Osteocyte (in vitro differentiated cells): ENCODE measurements around the gene DDIT3. TPM values are rescaled to one million over a fixed set of nuclear protein-coding genes. Genes with fewer than 3 reads are reported as not detected.
A peak's percentile ranks its signal among the peaks of the same experiment; 100 is the strongest.
"Not testable (repeated sequence)": the region's sequence is repeated elsewhere in the genome, so short reads cannot be mapped to it uniquely, and the experiment has no call there.

Source experiments
- DNase-seq: peaks from one replicate; pipeline ENCODE4 v3.0.0; 2021; ENCODE audit warnings: mixed read lengths; ENCODE audit not compliant: unreplicated experiment; ENCODE audit errors: extremely low spot score
- H3K27ac Mint-ChIP-seq: one replicate; pipeline ENCODE4 v1.8.0; 2021; ENCODE audit warnings: mild to moderate bottlenecking, mixed read lengths; ENCODE audit not compliant: unreplicated experiment
- H3K27me3 Mint-ChIP-seq: one replicate; pipeline ENCODE4 v1.8.0; 2021; ENCODE audit warnings: mixed read lengths; ENCODE audit not compliant: unreplicated experiment
- H3K36me3 Mint-ChIP-seq: one replicate; pipeline ENCODE4 v1.8.0; 2021; ENCODE audit warnings: mixed read lengths; ENCODE audit not compliant: unreplicated experiment
- H3K4me1 Mint-ChIP-seq: one replicate; pipeline ENCODE4 v1.8.0; 2021; ENCODE audit warnings: mixed read lengths; ENCODE audit not compliant: unreplicated experiment
- H3K4me3 Mint-ChIP-seq: one replicate; pipeline ENCODE4 v1.8.0; 2021; ENCODE audit warnings: mild to moderate bottlenecking, moderate library complexity, mixed read lengths; ENCODE audit not compliant: unreplicated experiment
- H3K9me3 Mint-ChIP-seq: one replicate; pipeline ENCODE4 v1.8.0; 2021; ENCODE audit warnings: mixed read lengths; ENCODE audit not compliant: unreplicated experiment
- CTCF ChIP-seq: fragments of 200-600 bp; sonication (generic); IDR thresholded peaks from 2 replicates; pipeline ENCODE4 v1.5.0; 2021; ENCODE audit warnings: antibody characterized with exemption, mild to moderate bottlenecking, moderate library complexity
- total RNA-seq: library from RNA; stranded (reverse); gene quantifications from 2 replicates; pipeline ENCODE4 v1.2.1, GENCODE V29; 2021

DDIT3 gene
- total RNA-seq, 1 donor from 2014 or later = 95.7 TPM

DNA sequence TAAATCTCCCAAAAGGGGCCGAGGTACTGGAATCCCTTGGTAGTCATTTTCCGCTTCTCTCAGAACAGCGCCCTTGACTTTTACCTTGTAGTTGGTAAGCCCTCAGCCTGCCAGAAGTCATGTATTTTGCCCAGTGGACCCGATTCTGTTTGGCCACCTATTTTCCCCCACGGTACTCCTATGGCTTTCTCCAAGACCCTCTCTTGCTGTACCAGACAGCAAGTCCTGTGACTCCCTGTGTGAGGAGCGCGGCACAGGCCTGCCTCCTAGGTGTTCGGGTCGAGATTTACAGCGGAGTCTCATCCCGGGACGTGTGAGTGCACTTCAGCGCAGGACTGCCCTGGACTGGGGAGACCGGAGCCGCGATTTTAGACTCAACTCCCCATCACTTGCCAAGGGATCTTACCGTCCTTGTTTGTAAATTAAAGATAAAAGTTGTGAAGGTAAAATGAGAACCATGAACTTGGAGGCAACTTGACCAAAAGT, 1.3 kb upstream of the DDIT3 start:
- TF ChIP-seq CTCF = no peak
- peaks cover 68% of the 10 kb centered on the region for H3K4me1 Mint-ChIP-seq
- peaks cover 32% of the 10 kb centered on the region for H3K36me3 Mint-ChIP-seq
- peak overlapping the region; percentile 99 for H3K27ac Mint-ChIP-seq
- H3K9me3 Mint-ChIP-seq = no peaks in the 10 kb centered on the region
- peak overlapping the region; percentile 74 for H3K4me3 Mint-ChIP-seq
- no peaks in the 10 kb centered on the region for H3K27me3 Mint-ChIP-seq
- no peak for DNase-seq

DNA sequence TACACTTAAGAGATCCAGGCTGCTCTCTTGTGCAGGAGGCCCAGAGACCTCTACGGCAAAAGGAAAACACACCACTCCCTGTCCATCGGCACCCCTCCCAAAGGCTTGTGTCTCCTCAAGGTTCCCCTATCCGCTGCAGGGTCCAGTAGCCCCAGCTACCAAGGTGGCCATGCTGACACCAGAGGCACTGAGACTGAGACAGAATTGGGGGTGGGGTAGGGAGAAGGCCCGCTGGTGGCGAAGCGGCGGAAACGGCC, 590 bp downstream of the DDIT3 start:
- Mint-ChIP-seq H3K27me3 (no peaks in the 10 kb centered on the region), H3K4me1 (peaks cover 70% of the 10 kb centered on the region), H3K36me3 (peaks cover 43% of the 10 kb centered on the region), H3K27ac (peak overlapping the region; percentile 99), H3K4me3 (peak overlapping the region; percentile 93), H3K9me3 (no peaks in the 10 kb centered on the region)
- TF ChIP-seq CTCF = no peak
- DNase-seq = no peak

DNA sequence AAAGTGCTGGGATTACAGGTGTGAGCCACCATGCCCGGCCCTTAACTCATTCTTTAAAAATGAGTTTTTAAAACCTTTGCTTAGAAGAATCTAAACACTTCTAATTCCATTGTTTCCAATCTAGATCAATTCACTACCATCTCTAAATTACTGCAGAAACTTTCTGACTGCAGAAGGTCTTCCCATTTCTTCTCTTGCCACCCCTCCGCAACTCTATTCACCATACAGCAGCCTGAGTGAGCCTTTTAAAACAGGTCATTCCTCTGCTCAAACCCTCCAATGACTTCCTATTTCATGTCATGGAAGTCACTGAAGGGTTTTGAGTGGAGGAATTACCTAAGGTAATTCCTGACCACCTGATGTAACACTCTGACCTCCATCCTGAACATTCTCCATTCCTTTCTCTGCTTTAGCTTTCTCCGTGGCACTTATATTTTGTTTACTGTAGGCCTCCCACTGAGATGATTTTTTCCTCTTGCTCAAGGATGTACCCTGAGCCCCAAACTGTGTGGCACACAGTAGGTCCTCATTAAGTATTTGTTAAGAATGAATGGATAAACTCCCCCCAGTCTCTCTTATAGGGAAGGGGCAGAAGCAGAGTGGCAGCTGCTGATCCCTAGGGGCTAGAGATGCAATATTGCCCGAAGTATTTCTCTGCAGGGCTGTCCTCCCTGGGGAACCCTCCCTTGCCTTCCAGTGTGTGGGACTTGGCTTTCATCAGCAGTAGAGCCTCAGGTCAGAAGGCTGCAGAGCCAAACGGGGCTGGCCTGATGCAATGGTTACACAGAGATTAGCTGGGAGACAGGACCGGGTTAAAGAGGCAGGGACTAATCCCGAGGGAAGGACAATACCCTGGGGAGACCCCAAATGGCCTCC, 1.2 kb downstream of the DDIT3 start:
- H3K4me1 Mint-ChIP-seq = peaks cover 67% of the 10 kb centered on the region

DNA sequence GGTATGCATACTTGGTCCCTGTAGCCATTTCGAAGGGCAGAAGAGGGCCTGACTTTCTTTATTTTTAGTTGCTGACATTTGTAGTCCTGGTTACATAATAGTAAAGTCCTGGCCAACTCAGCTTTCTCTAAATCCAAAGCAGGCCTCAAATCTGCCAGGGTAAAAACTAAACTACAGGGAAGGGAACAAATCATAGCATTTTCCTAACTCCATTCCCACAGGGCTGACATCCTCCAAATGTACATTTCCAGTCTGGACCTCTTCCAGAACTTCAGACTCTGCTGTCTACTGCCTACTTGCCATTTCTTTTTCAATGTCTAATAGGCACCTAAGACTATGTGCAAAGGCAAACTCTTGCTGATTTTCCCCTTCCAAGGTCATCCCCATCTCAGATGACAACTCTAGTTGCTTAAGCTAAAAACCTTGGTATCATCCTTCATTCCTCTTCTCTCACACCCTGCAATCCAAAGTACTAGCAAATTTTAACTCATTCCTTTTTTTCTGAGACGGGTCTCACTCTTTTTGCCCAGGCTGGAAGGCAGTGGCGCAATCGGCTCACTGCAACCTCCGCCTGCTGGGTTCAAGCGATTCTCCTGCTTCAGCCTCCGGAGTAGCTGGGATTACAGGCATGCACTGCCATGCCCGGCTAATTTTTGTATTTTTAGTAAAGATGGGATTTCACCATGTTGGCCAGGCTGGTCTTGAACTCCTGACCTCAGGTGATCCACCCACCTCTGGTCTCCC, 2.0 kb downstream of the DDIT3 start:
- DNase-seq = no peak
- peak overlapping the region; percentile 93 for H3K4me3 Mint-ChIP-seq
- H3K27me3 Mint-ChIP-seq = no peaks in the 10 kb centered on the region
- TF ChIP-seq CTCF = no peak
- H3K36me3 Mint-ChIP-seq = peaks cover 44% of the 10 kb centered on the region
- peak overlapping the region; percentile 99 for H3K27ac Mint-ChIP-seq
- H3K4me1 Mint-ChIP-seq = peaks cover 59% of the 10 kb centered on the region
- no peaks in the 10 kb centered on the region for H3K9me3 Mint-ChIP-seq

More for the DNA sequence above, 1.2 kb downstream of the DDIT3 start:
- no peak for TF ChIP-seq CTCF
- no peaks in the 10 kb centered on the region for H3K9me3 Mint-ChIP-seq
- H3K27me3 Mint-ChIP-seq = no peaks in the 10 kb centered on the region
- H3K27ac Mint-ChIP-seq = peak overlapping the region; percentile 99
- peak overlapping the region; percentile 93 for H3K4me3 Mint-ChIP-seq
- DNase-seq = no peak
- peaks cover 43% of the 10 kb centered on the region for H3K36me3 Mint-ChIP-seq

DNA sequence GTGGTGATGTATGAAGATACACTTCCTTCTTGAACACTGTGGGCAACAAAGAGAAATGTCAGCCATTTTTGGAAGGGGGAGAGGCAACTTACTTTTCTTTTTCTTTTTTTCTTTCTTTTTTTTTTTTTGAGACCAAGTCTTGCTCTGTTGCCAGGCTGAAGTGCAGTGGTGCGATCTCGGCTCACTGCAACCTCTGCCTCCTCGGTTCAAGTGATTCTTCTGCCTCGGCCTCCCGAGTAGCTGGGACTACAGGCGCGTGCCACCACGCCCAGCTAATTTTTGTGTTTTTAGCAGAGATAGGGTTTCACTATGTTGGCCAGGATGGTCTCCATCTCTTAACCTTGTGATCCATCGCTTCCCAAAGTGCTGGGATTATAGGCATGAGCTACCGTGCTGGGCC, 2.6 kb downstream of the DDIT3 start:
- not testable (repeated sequence) for H3K9me3 Mint-ChIP-seq, DNase-seq, H3K27me3 Mint-ChIP-seq
- Mint-ChIP-seq H3K4me1 (peaks cover 56% of the 10 kb centered on the region), H3K4me3 (peak overlapping the region; percentile 93), H3K36me3 (peaks cover 51% of the 10 kb centered on the region), H3K27ac (peak overlapping the region; percentile 99)
